GM23338 (cell line): ENCODE data around the gene CCS.

Experiments used
- EZH2phosphoT487 ChIP-seq: fragments of 200-600 bp; sonication (generic); IDR thresholded peaks from one replicate; pipeline ENCODE4 v1.8.1; 2018; ENCODE audit warnings: antibody characterized with exemption; ENCODE audit not compliant: unreplicated experiment
- JUNB ChIP-seq: IDR thresholded peaks from one replicate; pipeline ENCODE4 v1.6.1; 2016; ENCODE audit warnings: antibody characterized with exemption; ENCODE audit not compliant: unreplicated experiment
- TF ChIP-seq, protein P1 (sequence below), 2 experiments: fragments of 200-600 bp in 1 of 2; sonication (generic) in 1 of 2; conservative IDR thresholded peaks; 2 replicates each; pipeline versions ENCODE4 v1.5.1 to v1.6.1; 2016 to 2017; ENCODE audit warnings: antibody characterized with exemption in 2 of 2, low read depth in 2 of 2, mild to moderate bottlenecking in 2 of 2, moderate library complexity in 1 of 2
- TF ChIP-seq, protein P2 (sequence below): IDR thresholded peaks from 2 replicates; pipeline ENCODE4 v1.6.1; 2016; ENCODE audit warnings: antibody characterized with exemption

DNA sequence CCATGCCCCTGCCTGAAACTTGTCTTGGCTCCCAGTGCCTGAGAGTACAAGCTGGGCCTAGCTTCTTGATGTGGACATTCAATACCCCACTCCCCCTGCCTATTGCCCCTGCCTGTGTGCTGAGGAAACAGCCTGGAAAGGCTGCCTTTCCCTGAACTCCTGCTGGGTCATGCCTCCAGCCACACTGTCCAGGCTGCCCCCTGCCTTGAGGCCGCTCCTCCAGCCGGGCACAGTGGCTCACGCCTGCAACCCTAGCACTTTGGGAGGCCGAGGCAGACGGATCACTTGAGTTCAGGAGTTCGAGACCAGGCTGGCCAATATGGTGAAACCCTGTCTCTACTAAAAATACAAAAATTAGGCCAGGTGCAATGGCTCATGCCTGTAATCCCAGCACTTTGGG is 10.1 kb downstream of the CCS start:
- TF ChIP-seq, protein P1, sequence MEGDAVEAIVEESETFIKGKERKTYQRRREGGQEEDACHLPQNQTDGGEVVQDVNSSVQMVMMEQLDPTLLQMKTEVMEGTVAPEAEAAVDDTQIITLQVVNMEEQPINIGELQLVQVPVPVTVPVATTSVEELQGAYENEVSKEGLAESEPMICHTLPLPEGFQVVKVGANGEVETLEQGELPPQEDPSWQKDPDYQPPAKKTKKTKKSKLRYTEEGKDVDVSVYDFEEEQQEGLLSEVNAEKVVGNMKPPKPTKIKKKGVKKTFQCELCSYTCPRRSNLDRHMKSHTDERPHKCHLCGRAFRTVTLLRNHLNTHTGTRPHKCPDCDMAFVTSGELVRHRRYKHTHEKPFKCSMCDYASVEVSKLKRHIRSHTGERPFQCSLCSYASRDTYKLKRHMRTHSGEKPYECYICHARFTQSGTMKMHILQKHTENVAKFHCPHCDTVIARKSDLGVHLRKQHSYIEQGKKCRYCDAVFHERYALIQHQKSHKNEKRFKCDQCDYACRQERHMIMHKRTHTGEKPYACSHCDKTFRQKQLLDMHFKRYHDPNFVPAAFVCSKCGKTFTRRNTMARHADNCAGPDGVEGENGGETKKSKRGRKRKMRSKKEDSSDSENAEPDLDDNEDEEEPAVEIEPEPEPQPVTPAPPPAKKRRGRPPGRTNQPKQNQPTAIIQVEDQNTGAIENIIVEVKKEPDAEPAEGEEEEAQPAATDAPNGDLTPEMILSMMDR (conservative IDR thresholded peaks at IDR 0.05; ENCODE audit: low read depth in 2 of 2), result no peak
- TF ChIP-seq, protein P2, sequence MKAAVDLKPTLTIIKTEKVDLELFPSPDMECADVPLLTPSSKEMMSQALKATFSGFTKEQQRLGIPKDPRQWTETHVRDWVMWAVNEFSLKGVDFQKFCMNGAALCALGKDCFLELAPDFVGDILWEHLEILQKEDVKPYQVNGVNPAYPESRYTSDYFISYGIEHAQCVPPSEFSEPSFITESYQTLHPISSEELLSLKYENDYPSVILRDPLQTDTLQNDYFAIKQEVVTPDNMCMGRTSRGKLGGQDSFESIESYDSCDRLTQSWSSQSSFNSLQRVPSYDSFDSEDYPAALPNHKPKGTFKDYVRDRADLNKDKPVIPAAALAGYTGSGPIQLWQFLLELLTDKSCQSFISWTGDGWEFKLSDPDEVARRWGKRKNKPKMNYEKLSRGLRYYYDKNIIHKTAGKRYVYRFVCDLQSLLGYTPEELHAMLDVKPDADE, result no peak
- TF ChIP-seq JUNB (no peak), EZH2phosphoT487 (no peak)
